Measurements from ENCODE around the gene PRKCZ.

GRCh38 chr1:2188336-2188735 is 138.1 kb downstream of the PRKCZ start:
- no peak for TF ChIP-seq CTCF (IDR thresholded peaks at IDR 0.05)
- no peak for TF ChIP-seq POLR2AphosphoS5 (IDR thresholded peaks at IDR 0.05)
